ENCODE measurements around the gene RBM4.

Gene RBM4

DNA sequence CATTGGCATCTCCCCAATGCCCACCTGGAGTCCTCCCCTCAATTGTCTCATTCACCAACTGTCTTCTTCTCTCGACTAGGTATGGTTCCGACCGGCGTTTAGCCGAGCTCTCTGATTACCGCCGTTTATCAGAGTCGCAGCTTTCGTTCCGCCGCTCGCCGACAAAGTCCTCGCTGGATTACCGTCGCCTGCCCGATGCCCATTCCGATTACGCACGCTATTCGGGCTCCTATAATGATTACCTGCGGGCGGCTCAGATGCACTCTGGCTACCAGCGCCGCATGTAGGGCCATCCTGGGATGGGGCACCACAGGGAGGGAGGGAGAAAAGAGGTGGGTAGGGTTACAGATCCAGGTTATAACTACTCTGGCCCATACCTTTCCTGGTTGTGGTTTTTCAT, 12.1 kb upstream of the RBM4 start:
- H3K4me3 ChIP-seq (ENCODE audit: control insufficient read depth, low read depth, low read length), result no peak overlapping the region
- TF ChIP-seq, protein P1, sequence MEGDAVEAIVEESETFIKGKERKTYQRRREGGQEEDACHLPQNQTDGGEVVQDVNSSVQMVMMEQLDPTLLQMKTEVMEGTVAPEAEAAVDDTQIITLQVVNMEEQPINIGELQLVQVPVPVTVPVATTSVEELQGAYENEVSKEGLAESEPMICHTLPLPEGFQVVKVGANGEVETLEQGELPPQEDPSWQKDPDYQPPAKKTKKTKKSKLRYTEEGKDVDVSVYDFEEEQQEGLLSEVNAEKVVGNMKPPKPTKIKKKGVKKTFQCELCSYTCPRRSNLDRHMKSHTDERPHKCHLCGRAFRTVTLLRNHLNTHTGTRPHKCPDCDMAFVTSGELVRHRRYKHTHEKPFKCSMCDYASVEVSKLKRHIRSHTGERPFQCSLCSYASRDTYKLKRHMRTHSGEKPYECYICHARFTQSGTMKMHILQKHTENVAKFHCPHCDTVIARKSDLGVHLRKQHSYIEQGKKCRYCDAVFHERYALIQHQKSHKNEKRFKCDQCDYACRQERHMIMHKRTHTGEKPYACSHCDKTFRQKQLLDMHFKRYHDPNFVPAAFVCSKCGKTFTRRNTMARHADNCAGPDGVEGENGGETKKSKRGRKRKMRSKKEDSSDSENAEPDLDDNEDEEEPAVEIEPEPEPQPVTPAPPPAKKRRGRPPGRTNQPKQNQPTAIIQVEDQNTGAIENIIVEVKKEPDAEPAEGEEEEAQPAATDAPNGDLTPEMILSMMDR (IDR thresholded peaks at IDR 0.05; ENCODE audit: control insufficient read depth, insufficient read depth, low read depth, low read length, missing control alignments), result no peak
- no peak for DNase-seq (ENCODE audit: low read depth)

- no peak for DNase-seq (ENCODE audit: low read depth)
- no peak overlapping the region for H3K4me3 ChIP-seq (ENCODE audit: control insufficient read depth, low read depth, low read length)
- TF ChIP-seq, protein P1 (IDR thresholded peaks at IDR 0.05; ENCODE audit: control insufficient read depth, insufficient read depth, low read depth, low read length, missing control alignments), result no peak
These were observed 11.6 kb upstream of the RBM4 start for GRCh38 chr11:66626926-66627325.

GRCh38 chr11:66628061-66628603, 10.4 kb upstream of the RBM4 start:
- H3K4me3 ChIP-seq (ENCODE audit: control insufficient read depth, low read depth, low read length), result no peak overlapping the region
- TF ChIP-seq, protein P1 (IDR thresholded peaks at IDR 0.05; ENCODE audit: control insufficient read depth, insufficient read depth, low read depth, low read length, missing control alignments), result no peak
- DNase-seq (ENCODE audit: low read depth), result no peak

DNA sequence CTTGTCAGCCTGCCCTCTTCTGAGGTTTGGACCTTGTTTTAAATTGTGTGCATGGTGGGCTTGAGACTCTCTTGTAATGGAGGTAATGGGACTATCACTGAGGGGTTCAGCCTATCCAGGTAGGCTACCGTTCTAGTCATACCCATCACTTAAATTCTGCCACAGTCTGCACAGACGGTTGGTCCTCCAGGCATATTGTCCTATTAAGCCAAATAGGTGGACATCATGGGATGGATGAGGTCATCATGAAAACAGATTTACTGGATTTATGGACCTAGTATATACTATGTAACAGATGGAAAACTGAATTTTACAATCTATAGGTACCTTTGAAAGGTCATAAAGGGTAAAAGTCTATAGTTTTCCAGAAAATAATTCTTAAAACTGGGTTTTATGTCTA, 9.1 kb upstream of the RBM4 start:
- no peak for DNase-seq (ENCODE audit: low read depth)
- TF ChIP-seq, protein P1 (IDR thresholded peaks at IDR 0.05; ENCODE audit: control insufficient read depth, insufficient read depth, low read depth, low read length, missing control alignments), result no peak

GRCh38 chr11:66631883-66632282, 6.6 kb upstream of the RBM4 start:
- DNase-seq (ENCODE audit: low read depth), result no peak
- TF ChIP-seq, protein P1 (IDR thresholded peaks at IDR 0.05; ENCODE audit: control insufficient read depth, insufficient read depth, low read depth, low read length, missing control alignments), result no peak
- H3K4me3 ChIP-seq (ENCODE audit: control insufficient read depth, low read depth, low read length), result no peak overlapping the region

More for the DNA sequence above, 9.1 kb upstream of the RBM4 start:
- no peak overlapping the region for H3K4me3 ChIP-seq (ENCODE audit: control insufficient read depth, low read depth, low read length)

DNA sequence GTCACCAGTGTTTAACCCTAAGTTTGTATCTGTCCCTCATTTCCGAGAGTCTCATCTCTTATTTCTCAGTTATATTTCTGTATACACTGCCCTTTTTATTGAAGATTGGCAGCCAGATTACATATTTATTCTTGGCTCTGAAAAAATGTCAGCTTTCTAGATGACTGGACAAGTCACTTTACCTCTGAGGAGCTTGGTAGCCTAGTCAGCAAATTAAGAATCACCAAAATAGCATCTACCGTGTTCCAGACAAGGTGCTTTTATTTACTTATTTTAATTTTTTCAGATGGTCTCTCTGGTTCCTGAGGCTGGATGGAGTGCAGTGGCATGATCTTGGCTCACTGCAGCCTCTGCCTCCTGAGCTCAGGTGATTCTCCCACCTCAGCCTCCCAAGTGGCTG, 5.6 kb upstream of the RBM4 start:
- DNase-seq (ENCODE audit: low read depth), result no peak
- TF ChIP-seq, protein P1 (IDR thresholded peaks at IDR 0.05; ENCODE audit: control insufficient read depth, insufficient read depth, low read depth, low read length, missing control alignments), result no peak
- H3K4me3 ChIP-seq (ENCODE audit: control insufficient read depth, low read depth, low read length), result no peak overlapping the region

DNA sequence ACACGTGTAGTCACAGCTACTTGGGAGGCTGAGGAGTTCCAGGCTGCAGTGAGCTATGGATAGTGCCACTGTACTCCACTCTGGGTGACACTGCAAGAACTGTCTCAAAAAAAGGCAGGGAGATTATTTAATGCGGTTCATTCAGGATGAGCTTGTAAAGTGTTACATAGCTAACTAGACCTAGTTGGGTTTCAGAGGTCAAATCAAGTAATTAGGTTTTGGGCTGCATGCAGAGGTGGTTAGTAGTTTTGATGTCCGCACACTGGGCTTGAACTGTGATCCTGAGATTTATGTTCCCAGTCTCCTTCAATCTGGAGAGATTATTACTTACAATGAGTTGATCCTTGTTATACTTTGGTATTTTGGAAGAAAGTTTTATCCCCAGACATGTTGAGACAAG, 2.1 kb upstream of the RBM4 start:
- TF ChIP-seq, protein P1 (IDR thresholded peaks at IDR 0.05; ENCODE audit: control insufficient read depth, insufficient read depth, low read depth, low read length, missing control alignments), result no peak
- no peak for DNase-seq (ENCODE audit: low read depth)

More for the DNA sequence above, 2.1 kb upstream of the RBM4 start:
- H3K4me3 ChIP-seq (ENCODE audit: control insufficient read depth, low read depth, low read length), result no peak overlapping the region
